ENCODE results near the gene PDGFD.

DNA sequence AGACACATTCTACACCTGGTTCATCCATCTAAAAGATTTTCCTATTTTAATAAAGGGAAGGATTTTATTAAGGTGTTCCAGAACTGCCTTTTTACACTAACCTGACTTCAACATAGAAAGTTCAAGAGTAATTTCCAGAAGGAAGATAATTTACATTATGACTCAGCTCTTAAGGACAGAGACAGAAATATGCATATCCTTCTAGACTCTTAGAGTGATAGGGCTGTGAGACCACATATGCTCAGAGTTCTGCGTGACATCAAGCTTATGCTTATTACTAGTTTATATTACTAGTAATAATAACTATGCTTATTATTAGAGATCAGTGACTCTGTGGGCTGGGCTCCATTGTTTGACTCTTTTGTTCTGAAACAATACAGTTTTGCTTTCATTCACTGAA, 4.6 kb downstream of the PDGFD start:
- TF ChIP-seq, protein P1, sequence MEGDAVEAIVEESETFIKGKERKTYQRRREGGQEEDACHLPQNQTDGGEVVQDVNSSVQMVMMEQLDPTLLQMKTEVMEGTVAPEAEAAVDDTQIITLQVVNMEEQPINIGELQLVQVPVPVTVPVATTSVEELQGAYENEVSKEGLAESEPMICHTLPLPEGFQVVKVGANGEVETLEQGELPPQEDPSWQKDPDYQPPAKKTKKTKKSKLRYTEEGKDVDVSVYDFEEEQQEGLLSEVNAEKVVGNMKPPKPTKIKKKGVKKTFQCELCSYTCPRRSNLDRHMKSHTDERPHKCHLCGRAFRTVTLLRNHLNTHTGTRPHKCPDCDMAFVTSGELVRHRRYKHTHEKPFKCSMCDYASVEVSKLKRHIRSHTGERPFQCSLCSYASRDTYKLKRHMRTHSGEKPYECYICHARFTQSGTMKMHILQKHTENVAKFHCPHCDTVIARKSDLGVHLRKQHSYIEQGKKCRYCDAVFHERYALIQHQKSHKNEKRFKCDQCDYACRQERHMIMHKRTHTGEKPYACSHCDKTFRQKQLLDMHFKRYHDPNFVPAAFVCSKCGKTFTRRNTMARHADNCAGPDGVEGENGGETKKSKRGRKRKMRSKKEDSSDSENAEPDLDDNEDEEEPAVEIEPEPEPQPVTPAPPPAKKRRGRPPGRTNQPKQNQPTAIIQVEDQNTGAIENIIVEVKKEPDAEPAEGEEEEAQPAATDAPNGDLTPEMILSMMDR (conservative IDR thresholded peaks at IDR 0.05; ENCODE audit: low read depth in 2 of 2): no peak
- no peak for TF ChIP-seq EZH2 (IDR thresholded peaks at IDR 0.05; ENCODE audit: low read depth, unreplicated experiment)
- no peak for TF ChIP-seq POLR2AphosphoS5 (IDR thresholded peaks at IDR 0.05; ENCODE audit: low read depth)
- no peak for TF ChIP-seq CREB1 (CRISPR knock-in tag; IDR thresholded peaks at IDR 0.05; ENCODE audit: low read depth)
- TF ChIP-seq NANOG (IDR thresholded peaks at IDR 0.05; ENCODE audit: borderline replicate concordance): no peak
- TF ChIP-seq, protein P2, sequence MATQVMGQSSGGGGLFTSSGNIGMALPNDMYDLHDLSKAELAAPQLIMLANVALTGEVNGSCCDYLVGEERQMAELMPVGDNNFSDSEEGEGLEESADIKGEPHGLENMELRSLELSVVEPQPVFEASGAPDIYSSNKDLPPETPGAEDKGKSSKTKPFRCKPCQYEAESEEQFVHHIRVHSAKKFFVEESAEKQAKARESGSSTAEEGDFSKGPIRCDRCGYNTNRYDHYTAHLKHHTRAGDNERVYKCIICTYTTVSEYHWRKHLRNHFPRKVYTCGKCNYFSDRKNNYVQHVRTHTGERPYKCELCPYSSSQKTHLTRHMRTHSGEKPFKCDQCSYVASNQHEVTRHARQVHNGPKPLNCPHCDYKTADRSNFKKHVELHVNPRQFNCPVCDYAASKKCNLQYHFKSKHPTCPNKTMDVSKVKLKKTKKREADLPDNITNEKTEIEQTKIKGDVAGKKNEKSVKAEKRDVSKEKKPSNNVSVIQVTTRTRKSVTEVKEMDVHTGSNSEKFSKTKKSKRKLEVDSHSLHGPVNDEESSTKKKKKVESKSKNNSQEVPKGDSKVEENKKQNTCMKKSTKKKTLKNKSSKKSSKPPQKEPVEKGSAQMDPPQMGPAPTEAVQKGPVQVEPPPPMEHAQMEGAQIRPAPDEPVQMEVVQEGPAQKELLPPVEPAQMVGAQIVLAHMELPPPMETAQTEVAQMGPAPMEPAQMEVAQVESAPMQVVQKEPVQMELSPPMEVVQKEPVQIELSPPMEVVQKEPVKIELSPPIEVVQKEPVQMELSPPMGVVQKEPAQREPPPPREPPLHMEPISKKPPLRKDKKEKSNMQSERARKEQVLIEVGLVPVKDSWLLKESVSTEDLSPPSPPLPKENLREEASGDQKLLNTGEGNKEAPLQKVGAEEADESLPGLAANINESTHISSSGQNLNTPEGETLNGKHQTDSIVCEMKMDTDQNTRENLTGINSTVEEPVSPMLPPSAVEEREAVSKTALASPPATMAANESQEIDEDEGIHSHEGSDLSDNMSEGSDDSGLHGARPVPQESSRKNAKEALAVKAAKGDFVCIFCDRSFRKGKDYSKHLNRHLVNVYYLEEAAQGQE (IDR thresholded peaks at IDR 0.05; ENCODE audit: unreplicated experiment): no peak
- TF ChIP-seq STAT1 (IDR thresholded peaks at IDR 0.05; ENCODE audit: unreplicated experiment): no peak
- no peak for TF ChIP-seq EZH2phosphoT487 (IDR thresholded peaks at IDR 0.05; ENCODE audit: unreplicated experiment)
- TF ChIP-seq JUNB (IDR thresholded peaks at IDR 0.05; ENCODE audit: unreplicated experiment): no peak
